ENCODE results near the gene SNCG. TPM values are rescaled to one million over a fixed set of nuclear protein-coding genes. Genes with fewer than 3 reads are reported as not detected.

Gene SNCG
- total and polyA plus RNA-seq, 2 donors (not counting 1 experiment from before 2014, with no cell fraction given) = not detected

- no peaks in the 10 kb centered on the region for H3K36me3 ChIP-seq (replicated peaks in 1 of 2; ENCODE audit: control extremely low read depth in 1 of 2, control insufficient read depth in 1 of 2, extremely low read depth in 1 of 2, insufficient read depth in 2 of 2, low read length in 1 of 2)
- peaks cover 0 to 4% (median 0%) of the 10 kb centered on the region in 3 donors for H3K9me3 ChIP-seq (ENCODE audit: control extremely low read depth in 1 of 3, control insufficient read depth in 2 of 3, insufficient read depth in 1 of 3, low read length in 2 of 3)
- H3K4me3 ChIP-seq (ENCODE audit: control extremely low read depth in 1 of 5, extremely low read depth in 1 of 5, insufficient read depth in 1 of 5, low read depth in 2 of 5, low read length in 4 of 5) = no peak overlapping the region
- intact Hi-C loops (cut with micrococcal nuclease) = no loop called here
- no peaks in the 10 kb centered on the region for H3K79me2 ChIP-seq (ENCODE audit: control insufficient read depth, insufficient read depth, low read length)
- ChIA-PET POLR2A (no interaction called here), CTCF (interaction anchor here (1.2 kb wide), 1 partner anchor 24 kb away, joined by 4 read pairs; no protein-coding TSS in a partner anchor)
- H3K9ac ChIP-seq (ENCODE audit: low read length) = no peak overlapping the region
- no peak for TF ChIP-seq EZH2 (IDR thresholded peaks at IDR 0.05; ENCODE audit: borderline replicate concordance, insufficient read depth, low read depth, low read length, poor library complexity, severe bottlenecking)
- TF ChIP-seq CTCF (IDR thresholded peaks at IDR 0.05) = no peak
- H3K27ac Mint-ChIP-seq = no peak overlapping the region
- H2AFZ ChIP-seq (ENCODE audit: insufficient read depth, low read depth, low read length, poor library complexity, severe bottlenecking) = no peak overlapping the region
- no peaks in the 10 kb centered on the region for H3K9me3 Mint-ChIP-seq (ENCODE audit: insufficient read depth)
- 100% methylated on average over 1 of the region's 2 CpGs for WGBS (ENCODE audit: insufficient coverage)
- peaks cover 0 to 22% (median 11%) of the 10 kb centered on the region in 4 experiments for H3K27me3 ChIP-seq (replicated peaks in 1 of 4; ENCODE audit: control extremely low read depth in 1 of 4, control insufficient read depth in 3 of 4, insufficient read depth in 4 of 4, low read length in 3 of 4)
- H3K27me3 Mint-ChIP-seq = peaks cover 5% of the 10 kb centered on the region
- peaks cover 24% of the 10 kb centered on the region for H3K4me1 Mint-ChIP-seq
- no peak for ATAC-seq (ENCODE audit: low read depth)
- H3K4me1 ChIP-seq (ENCODE audit: control insufficient read depth in 2 of 2, insufficient read depth in 2 of 2, low read length in 2 of 2) = peaks cover 13 to 39% of the 10 kb centered on the region in 2 donors
- no peak overlapping the region for H3K4me3 Mint-ChIP-seq
- no peak for DNase-seq
- H3K27ac ChIP-seq (ENCODE audit: low read length in 2 of 2) = no peak overlapping the region
- no peak overlapping the region for H3K4me2 ChIP-seq (replicated peaks; ENCODE audit: low read depth, low read length, poor library complexity, severe bottlenecking)
- no peaks in the 10 kb centered on the region for H4K20me1 ChIP-seq (ENCODE audit: control insufficient read depth, insufficient read depth, low read length, poor library complexity, severe bottlenecking)
Measured at GRCh38 chr10:86964847-86965190, 6.4 kb downstream of the SNCG start.

- no peaks in the 10 kb centered on the region for H3K36me3 ChIP-seq (replicated peaks in 1 of 2; ENCODE audit: control extremely low read depth in 1 of 2, control insufficient read depth in 1 of 2, extremely low read depth in 1 of 2, insufficient read depth in 2 of 2, low read length in 1 of 2)
- peak overlapping the region; percentile 59 for H2AFZ ChIP-seq (ENCODE audit: insufficient read depth, low read depth, low read length, poor library complexity, severe bottlenecking)
- peak overlapping the region; percentile 25 for H3K9ac ChIP-seq (ENCODE audit: low read length)
- H3K9me3 Mint-ChIP-seq (ENCODE audit: insufficient read depth) = no peaks in the 10 kb centered on the region
- H3K4me3 ChIP-seq (ENCODE audit: control extremely low read depth in 1 of 5, extremely low read depth in 1 of 5, insufficient read depth in 1 of 5, low read depth in 2 of 5, low read length in 4 of 5) = peak overlapping the region in 2 of 5 experiments; percentile 23 to 33
- no peak for DNase-seq
- H4K20me1 ChIP-seq (ENCODE audit: control insufficient read depth, insufficient read depth, low read length, poor library complexity, severe bottlenecking) = no peaks in the 10 kb centered on the region
- H3K4me3 Mint-ChIP-seq = peak overlapping the region; percentile 75
- CTCF ChIA-PET = interaction anchor here (0.6 to 1.9 kb wide), 8 partner anchors 20 to 386 kb away, joined by 3 to 6 read pairs (median 4); no protein-coding TSS in a partner anchor
- H3K27ac Mint-ChIP-seq = peak overlapping the region; percentile 50
- WGBS (ENCODE audit: insufficient coverage) = 30% methylated on average over 2 of the region's 11 CpGs
- H3K27me3 Mint-ChIP-seq = peaks cover 7% of the 10 kb centered on the region
- no peak overlapping the region for H3K27ac ChIP-seq (ENCODE audit: low read length in 2 of 2)
- no peaks in the 10 kb centered on the region for H3K79me2 ChIP-seq (ENCODE audit: control insufficient read depth, insufficient read depth, low read length)
- TF ChIP-seq CTCF (IDR thresholded peaks at IDR 0.05) = no peak
- no peak for TF ChIP-seq EZH2 (IDR thresholded peaks at IDR 0.05; ENCODE audit: borderline replicate concordance, insufficient read depth, low read depth, low read length, poor library complexity, severe bottlenecking)
- intact Hi-C loops (cut with micrococcal nuclease) = loop anchor here (1.0 kb wide), 2 partner anchors 27 to 255 kb away; no protein-coding TSS in a partner anchor
- POLR2A ChIA-PET = no interaction called here
- ATAC-seq (ENCODE audit: low read depth) = no peak
- H3K4me2 ChIP-seq (replicated peaks; ENCODE audit: low read depth, low read length, poor library complexity, severe bottlenecking) = peak overlapping the region; percentile 59
- peaks cover 32% of the 10 kb centered on the region for H3K4me1 Mint-ChIP-seq
- peaks cover 24 to 50% of the 10 kb centered on the region in 2 donors for H3K4me1 ChIP-seq (ENCODE audit: control insufficient read depth in 2 of 2, insufficient read depth in 2 of 2, low read length in 2 of 2)
- peaks cover 0 to 12% (median 0%) of the 10 kb centered on the region in 3 donors for H3K9me3 ChIP-seq (ENCODE audit: control extremely low read depth in 1 of 3, control insufficient read depth in 2 of 3, insufficient read depth in 1 of 3, low read length in 2 of 3)
- peaks cover 0 to 33% (median 15%) of the 10 kb centered on the region in 4 experiments for H3K27me3 ChIP-seq (replicated peaks in 1 of 4; ENCODE audit: control extremely low read depth in 1 of 4, control insufficient read depth in 3 of 4, insufficient read depth in 4 of 4, low read length in 3 of 4)
Measured at GRCh38 chr10:86965986-86966654, 7.7 kb downstream of the SNCG start.

All from B cell (primary cell).